Measurements from ENCODE around the gene SUV39H1.
"Not testable (repeated sequence)": the region's sequence is repeated elsewhere in the genome, so short reads cannot be mapped to it uniquely, and the experiment has no call there.

Gene SUV39H1

DNA sequence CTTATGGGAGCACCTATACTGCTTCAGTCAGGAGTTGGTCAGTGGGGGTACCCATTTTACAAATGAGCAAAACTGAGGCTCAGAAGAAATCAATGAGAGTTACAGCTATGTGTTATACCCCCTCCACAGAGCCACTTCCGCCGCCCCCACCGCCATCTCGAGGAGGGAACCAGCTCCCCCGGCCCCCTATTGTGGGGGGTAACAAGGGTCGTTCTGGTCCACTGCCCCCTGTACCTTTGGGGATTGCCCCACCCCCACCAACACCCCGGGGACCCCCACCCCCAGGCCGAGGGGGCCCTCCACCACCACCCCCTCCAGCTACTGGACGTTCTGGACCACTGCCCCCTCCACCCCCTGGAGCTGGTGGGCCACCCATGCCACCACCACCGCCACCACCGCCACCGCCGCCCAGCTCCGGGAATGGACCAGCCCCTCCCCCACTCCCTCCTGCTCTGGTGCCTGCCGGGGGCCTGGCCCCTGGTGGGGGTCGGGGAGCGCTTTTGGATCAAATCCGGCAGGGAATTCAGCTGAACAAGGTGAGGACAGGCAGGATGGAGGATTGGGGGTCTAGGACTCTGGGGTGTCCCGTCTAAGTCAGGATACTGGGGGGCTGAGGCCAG is 7.9 kb upstream of the SUV39H1 start:
- H3K36me3 ChIP-seq (ENCODE audit: control insufficient read depth in 2 of 2, insufficient read depth in 2 of 2, low read length in 2 of 2) = no peaks in the 10 kb centered on the region
- no peak overlapping the region for H3K4me3 ChIP-seq (ENCODE audit: low read length in 2 of 2)
- H3K27ac ChIP-seq (ENCODE audit: low read length) = no peak overlapping the region
- H3K9me3 ChIP-seq (ENCODE audit: control insufficient read depth in 2 of 2, low read length in 2 of 2) = no peaks in the 10 kb centered on the region
- H3K27me3 ChIP-seq (ENCODE audit: control insufficient read depth in 1 of 2, insufficient read depth in 2 of 2, low read length in 2 of 2) = peaks cover 0 to 26% of the 10 kb centered on the region in 2 donors
- H3K4me1 ChIP-seq (ENCODE audit: control insufficient read depth, insufficient read depth, low read length) = no peaks in the 10 kb centered on the region
- H3K9ac ChIP-seq (ENCODE audit: low read length in 2 of 2) = no peak overlapping the region

DNA sequence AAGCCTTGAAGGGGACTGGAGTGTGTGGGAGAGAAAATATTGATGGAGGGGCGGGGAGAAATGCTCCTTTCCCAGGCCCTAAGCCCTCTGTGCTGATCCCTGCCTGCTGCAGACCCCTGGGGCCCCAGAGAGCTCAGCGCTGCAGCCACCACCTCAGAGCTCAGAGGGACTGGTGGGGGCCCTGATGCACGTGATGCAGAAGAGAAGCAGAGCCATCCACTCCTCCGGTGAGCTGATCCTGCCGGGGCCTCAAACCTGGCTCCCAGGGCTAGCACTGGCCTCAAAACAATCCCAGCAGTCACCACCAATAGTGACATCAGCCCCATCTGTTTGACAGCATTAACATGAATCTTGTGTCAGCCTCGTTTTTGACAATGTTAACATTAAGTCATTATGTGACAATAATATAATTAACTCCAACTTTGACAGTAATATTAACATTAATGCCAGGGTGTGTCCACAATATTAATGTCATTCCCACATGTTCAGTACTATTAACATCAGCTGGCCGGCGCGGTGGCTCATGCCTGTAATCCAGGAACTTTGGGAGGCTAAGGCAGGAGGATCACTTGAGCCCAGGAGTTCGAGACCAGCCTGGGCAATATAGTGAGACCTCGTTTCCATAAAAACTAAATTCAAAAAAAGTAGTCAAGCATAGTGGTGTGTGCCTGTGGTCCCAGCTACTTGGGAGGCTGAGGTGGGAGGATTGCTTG is 7.2 kb upstream of the SUV39H1 start:
- no peak overlapping the region for H3K9ac ChIP-seq (ENCODE audit: low read length in 2 of 2)
- no peaks in the 10 kb centered on the region for H3K36me3 ChIP-seq (ENCODE audit: control insufficient read depth in 2 of 2, insufficient read depth in 2 of 2, low read length in 2 of 2)
- no peak overlapping the region for H3K4me3 ChIP-seq (ENCODE audit: low read length in 2 of 2)
- no peak overlapping the region for H3K27ac ChIP-seq (ENCODE audit: low read length)
- H3K27me3 ChIP-seq (ENCODE audit: control insufficient read depth in 1 of 2, insufficient read depth in 2 of 2, low read length in 2 of 2) = peaks cover 0 to 23% of the 10 kb centered on the region in 2 donors
- H3K4me1 ChIP-seq (ENCODE audit: control insufficient read depth, insufficient read depth, low read length) = no peaks in the 10 kb centered on the region
- no peaks in the 10 kb centered on the region for H3K9me3 ChIP-seq (ENCODE audit: control insufficient read depth in 2 of 2, low read length in 2 of 2)

DNA sequence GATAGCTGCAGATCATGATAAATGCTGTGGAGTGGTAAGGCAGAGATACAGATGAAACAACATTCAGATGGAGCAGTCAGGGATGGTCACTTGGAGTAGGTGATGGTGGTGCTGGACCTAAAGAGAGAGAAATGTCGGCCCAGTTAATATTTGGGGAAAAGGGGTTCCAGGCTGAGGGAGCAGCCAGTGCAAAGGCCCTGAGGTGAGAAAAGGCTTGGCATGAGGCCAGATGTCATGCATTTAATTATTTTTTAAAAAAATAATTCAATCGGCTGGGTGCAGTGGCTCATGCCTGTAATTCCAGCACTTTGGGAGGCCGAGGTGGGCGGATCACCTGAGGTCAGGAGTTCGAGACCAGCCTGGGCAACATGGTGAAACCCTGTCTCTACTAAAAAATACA is 4.8 kb upstream of the SUV39H1 start:
- H3K4me1 ChIP-seq (ENCODE audit: control insufficient read depth, insufficient read depth, low read length); H3K9ac ChIP-seq (ENCODE audit: low read length in 2 of 2); H3K9me3 ChIP-seq (ENCODE audit: control insufficient read depth in 2 of 2, low read length in 2 of 2); H3K36me3 ChIP-seq (ENCODE audit: control insufficient read depth in 2 of 2, insufficient read depth in 2 of 2, low read length in 2 of 2); H3K27ac ChIP-seq (ENCODE audit: low read length); H3K4me3 ChIP-seq (ENCODE audit: low read length in 2 of 2): not testable (repeated sequence)
- peaks cover 0 to 18% of the 10 kb centered on the region in 2 donors for H3K27me3 ChIP-seq (ENCODE audit: control insufficient read depth in 1 of 2, insufficient read depth in 2 of 2, low read length in 2 of 2)

DNA sequence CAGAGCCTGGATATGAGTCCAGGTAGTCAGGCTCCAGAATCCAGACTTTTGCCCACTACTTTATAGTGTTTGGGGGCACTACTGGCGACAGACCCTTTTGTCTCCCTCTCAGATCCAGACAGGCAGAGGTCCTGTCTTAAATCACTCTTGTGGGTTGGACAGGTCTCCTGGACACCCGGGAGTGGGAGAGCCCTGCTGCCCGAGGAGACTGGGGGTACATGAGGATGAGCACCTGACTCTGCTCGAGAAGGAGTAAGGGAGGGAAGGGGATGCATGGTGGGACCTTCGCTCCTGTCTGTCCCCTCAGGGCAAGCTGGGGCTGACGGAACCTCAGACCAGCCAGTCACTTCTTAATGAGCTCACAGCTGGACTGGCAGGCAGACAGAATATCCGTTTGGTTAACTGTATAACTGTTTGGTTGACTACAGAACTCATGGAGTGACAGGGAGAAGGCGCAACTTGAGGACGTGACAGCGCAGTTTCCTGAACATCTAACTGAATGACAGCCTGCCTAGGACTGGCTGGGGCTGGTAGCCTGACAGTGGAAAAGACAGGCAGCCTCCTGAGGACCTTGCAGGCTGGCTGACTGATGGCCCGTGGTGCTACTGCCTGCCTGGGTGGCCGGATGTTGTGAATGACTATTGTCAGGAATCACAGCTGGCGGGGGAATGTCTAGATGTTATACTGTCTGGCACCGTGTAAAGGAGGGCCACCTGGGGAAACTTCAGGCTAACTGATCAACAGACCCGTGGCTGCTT is 1.6 kb upstream of the SUV39H1 start:
- Histone ChIP-seq H3K36me3 (ENCODE audit: control insufficient read depth in 2 of 2, insufficient read depth in 2 of 2, low read length in 2 of 2) (peaks cover 0 to 4% of the 10 kb centered on the region in 2 donors), H3K4me3 (ENCODE audit: low read length in 2 of 2) (no peak overlapping the region), H3K9ac (ENCODE audit: low read length in 2 of 2) (peak overlapping the region; percentile 89), H3K4me1 (ENCODE audit: control insufficient read depth, insufficient read depth, low read length) (peaks cover 13% of the 10 kb centered on the region), H3K27me3 (ENCODE audit: control insufficient read depth in 1 of 2, insufficient read depth in 2 of 2, low read length in 2 of 2) (peaks cover 0 to 12% of the 10 kb centered on the region in 2 donors), H3K27ac (ENCODE audit: low read length) (peak overlapping the region; percentile 91), H3K9me3 (ENCODE audit: control insufficient read depth in 2 of 2, low read length in 2 of 2) (no peaks in the 10 kb centered on the region)

DNA sequence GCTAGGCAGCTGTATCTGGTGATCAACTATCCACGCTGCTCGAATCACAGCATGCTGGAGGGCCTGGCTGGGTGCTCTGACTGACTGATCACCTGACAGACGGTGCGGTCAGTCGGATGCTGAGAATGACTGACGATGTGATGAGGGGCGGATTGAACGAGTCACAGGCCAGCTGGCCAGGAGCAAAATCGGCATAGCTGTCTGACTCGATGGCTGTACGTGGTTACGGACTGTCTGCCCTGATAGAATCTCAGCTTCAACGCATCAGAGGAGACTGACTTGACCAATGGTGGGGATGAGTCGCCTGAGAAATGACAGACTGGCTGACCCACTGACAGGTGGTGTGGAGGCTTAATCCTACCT is 1.0 kb upstream of the SUV39H1 start:
- peaks cover 0 to 12% of the 10 kb centered on the region in 2 donors for H3K27me3 ChIP-seq (ENCODE audit: control insufficient read depth in 1 of 2, insufficient read depth in 2 of 2, low read length in 2 of 2)
- H3K4me1 ChIP-seq (ENCODE audit: control insufficient read depth, insufficient read depth, low read length) = peaks cover 13% of the 10 kb centered on the region
- peak overlapping the region; percentile 73 to 78 for H3K4me3 ChIP-seq (ENCODE audit: low read length in 2 of 2)
- peaks cover 0 to 5% of the 10 kb centered on the region in 2 donors for H3K36me3 ChIP-seq (ENCODE audit: control insufficient read depth in 2 of 2, insufficient read depth in 2 of 2, low read length in 2 of 2)
- H3K9ac ChIP-seq (ENCODE audit: low read length in 2 of 2) = peak overlapping the region; percentile 89
- no peaks in the 10 kb centered on the region for H3K9me3 ChIP-seq (ENCODE audit: control insufficient read depth in 2 of 2, low read length in 2 of 2)
- peak overlapping the region; percentile 91 for H3K27ac ChIP-seq (ENCODE audit: low read length)

DNA sequence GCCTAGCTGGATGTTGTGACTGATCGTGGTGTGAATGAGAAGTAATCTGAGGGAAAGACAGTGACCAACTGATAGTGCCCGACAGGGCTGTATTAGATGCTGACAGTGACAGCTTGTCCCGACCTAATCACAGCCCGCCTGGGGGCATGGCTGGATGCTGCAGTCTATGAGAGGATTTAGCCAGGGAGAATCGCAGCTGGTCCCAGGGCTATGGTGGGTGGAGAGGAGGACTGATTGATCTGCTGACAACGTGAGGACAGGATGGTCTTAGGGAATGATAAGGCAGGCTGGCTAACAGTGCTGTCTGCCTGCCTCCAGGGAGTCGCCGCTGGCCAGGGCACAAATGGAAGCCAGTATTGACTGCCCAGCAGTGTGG is 621 bp upstream of the SUV39H1 start:
- Histone ChIP-seq H3K4me1 (ENCODE audit: control insufficient read depth, insufficient read depth, low read length) (peaks cover 13% of the 10 kb centered on the region), H3K27ac (ENCODE audit: low read length) (peak overlapping the region; percentile 91), H3K36me3 (ENCODE audit: control insufficient read depth in 2 of 2, insufficient read depth in 2 of 2, low read length in 2 of 2) (peaks cover 3 to 9% of the 10 kb centered on the region in 2 donors), H3K9me3 (ENCODE audit: control insufficient read depth in 2 of 2, low read length in 2 of 2) (no peaks in the 10 kb centered on the region), H3K9ac (ENCODE audit: low read length in 2 of 2) (peak overlapping the region; percentile 89), H3K4me3 (ENCODE audit: low read length in 2 of 2) (peak overlapping the region; percentile 73 to 78), H3K27me3 (ENCODE audit: control insufficient read depth in 1 of 2, insufficient read depth in 2 of 2, low read length in 2 of 2) (peaks cover 0 to 12% of the 10 kb centered on the region in 2 donors)

DNA sequence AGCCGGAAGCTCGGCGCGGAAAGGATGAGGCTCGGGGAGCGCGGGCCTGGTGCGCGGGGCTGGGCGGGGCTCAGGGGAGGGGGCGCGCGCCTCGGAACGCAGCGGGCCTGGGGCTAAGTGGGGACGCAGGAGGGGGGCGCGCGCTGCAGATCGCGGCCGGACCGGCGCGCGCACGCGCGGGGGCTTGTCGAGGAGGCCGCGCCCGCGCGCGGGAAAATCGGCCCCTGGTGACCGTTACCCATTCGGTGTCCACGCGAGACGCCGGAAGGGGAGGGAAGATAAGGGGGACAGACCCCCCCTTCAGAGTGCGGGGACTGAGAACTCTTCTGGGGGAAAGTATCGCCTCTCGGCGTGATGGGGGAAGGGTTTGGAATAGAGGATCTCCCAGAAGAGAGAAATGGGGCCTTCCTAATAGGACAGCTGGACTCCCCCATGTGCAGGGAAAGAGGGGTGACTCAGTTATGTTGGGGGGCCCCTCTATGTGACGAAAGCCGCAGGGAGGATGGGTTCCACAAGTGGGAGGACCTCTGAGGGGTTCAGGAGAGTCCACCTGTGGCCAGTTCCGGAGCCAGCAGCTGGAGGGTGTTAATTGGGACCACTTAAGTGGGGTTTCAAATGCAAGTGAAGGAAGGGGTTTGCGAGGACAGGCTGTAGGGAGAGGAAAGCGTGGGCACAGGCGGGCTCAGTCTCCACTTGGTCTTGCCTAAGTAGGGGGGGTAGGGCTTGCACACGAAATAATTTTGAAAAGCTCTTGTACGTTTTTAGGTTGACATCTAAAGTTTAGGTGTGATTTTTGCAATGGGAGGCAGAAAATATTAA is 584 bp downstream of the SUV39H1 start:
- H3K27me3 ChIP-seq (ENCODE audit: control insufficient read depth in 1 of 2, insufficient read depth in 2 of 2, low read length in 2 of 2) = peaks cover 0 to 10% of the 10 kb centered on the region in 2 donors
- H3K9me3 ChIP-seq (ENCODE audit: control insufficient read depth in 2 of 2, low read length in 2 of 2) = no peaks in the 10 kb centered on the region
- H3K9ac ChIP-seq (ENCODE audit: low read length in 2 of 2) = peak overlapping the region; percentile 58 to 59
- peak overlapping the region; percentile 91 for H3K27ac ChIP-seq (ENCODE audit: low read length)
- H3K36me3 ChIP-seq (ENCODE audit: control insufficient read depth in 2 of 2, insufficient read depth in 2 of 2, low read length in 2 of 2) = peaks cover 4 to 16% of the 10 kb centered on the region in 2 donors
- H3K4me3 ChIP-seq (ENCODE audit: low read length in 2 of 2) = peak overlapping the region; percentile 49 to 71
- peaks cover 13% of the 10 kb centered on the region for H3K4me1 ChIP-seq (ENCODE audit: control insufficient read depth, insufficient read depth, low read length)

DNA sequence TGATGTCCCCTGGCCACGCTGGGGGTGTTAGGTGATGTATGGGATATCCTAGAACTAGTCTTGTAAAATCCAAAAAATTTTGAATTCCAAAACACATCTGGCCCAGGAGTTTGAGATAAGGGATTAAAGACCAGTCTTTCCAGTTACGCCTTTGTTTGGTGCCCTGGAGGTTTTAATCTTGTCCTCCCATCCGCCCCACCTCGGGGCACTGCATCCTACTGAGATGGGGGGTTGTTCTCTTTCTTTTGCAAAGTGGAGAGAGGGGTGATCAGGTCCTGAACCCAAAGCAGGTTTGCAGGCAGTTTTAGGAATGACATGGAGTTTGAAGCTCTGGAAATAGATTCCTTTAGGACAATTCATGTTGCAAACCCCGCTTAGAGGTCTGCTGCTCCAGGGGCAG is 1.8 kb downstream of the SUV39H1 start:
- Histone ChIP-seq H3K9me3 (ENCODE audit: control insufficient read depth in 2 of 2, low read length in 2 of 2) (no peaks in the 10 kb centered on the region), H3K27me3 (ENCODE audit: control insufficient read depth in 1 of 2, insufficient read depth in 2 of 2, low read length in 2 of 2) (peaks cover 0 to 8% of the 10 kb centered on the region in 2 donors), H3K9ac (ENCODE audit: low read length in 2 of 2) (no peak overlapping the region)

DNA sequence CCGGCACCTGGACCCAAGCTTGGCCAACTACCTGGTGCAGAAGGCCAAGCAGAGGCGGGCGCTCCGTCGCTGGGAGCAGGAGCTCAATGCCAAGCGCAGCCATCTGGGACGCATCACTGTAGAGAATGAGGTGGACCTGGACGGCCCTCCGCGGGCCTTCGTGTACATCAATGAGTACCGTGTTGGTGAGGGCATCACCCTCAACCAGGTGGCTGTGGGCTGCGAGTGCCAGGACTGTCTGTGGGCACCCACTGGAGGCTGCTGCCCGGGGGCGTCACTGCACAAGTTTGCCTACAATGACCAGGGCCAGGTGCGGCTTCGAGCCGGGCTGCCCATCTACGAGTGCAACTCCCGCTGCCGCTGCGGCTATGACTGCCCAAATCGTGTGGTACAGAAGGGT is 3.7 kb downstream of the SUV39H1 start:
- Histone ChIP-seq H3K9me3 (ENCODE audit: control insufficient read depth in 2 of 2, low read length in 2 of 2) (no peaks in the 10 kb centered on the region), H3K27ac (ENCODE audit: low read length) (no peak overlapping the region), H3K36me3 (ENCODE audit: control insufficient read depth in 2 of 2, insufficient read depth in 2 of 2, low read length in 2 of 2) (peaks cover 4 to 18% of the 10 kb centered on the region in 2 donors), H3K27me3 (ENCODE audit: control insufficient read depth in 1 of 2, insufficient read depth in 2 of 2, low read length in 2 of 2) (peaks cover 0 to 8% of the 10 kb centered on the region in 2 donors), H3K9ac (ENCODE audit: low read length in 2 of 2) (no peak overlapping the region), H3K4me3 (ENCODE audit: low read length in 2 of 2) (no peak overlapping the region), H3K4me1 (ENCODE audit: control insufficient read depth, insufficient read depth, low read length) (peaks cover 12% of the 10 kb centered on the region)

More for the DNA sequence above, 1.8 kb downstream of the SUV39H1 start:
- Histone ChIP-seq H3K27ac (ENCODE audit: low read length) (no peak overlapping the region), H3K4me1 (ENCODE audit: control insufficient read depth, insufficient read depth, low read length) (peaks cover 13% of the 10 kb centered on the region), H3K4me3 (ENCODE audit: low read length in 2 of 2) (no peak overlapping the region), H3K36me3 (ENCODE audit: control insufficient read depth in 2 of 2, insufficient read depth in 2 of 2, low read length in 2 of 2) (peaks cover 4 to 18% of the 10 kb centered on the region in 2 donors)

DNA sequence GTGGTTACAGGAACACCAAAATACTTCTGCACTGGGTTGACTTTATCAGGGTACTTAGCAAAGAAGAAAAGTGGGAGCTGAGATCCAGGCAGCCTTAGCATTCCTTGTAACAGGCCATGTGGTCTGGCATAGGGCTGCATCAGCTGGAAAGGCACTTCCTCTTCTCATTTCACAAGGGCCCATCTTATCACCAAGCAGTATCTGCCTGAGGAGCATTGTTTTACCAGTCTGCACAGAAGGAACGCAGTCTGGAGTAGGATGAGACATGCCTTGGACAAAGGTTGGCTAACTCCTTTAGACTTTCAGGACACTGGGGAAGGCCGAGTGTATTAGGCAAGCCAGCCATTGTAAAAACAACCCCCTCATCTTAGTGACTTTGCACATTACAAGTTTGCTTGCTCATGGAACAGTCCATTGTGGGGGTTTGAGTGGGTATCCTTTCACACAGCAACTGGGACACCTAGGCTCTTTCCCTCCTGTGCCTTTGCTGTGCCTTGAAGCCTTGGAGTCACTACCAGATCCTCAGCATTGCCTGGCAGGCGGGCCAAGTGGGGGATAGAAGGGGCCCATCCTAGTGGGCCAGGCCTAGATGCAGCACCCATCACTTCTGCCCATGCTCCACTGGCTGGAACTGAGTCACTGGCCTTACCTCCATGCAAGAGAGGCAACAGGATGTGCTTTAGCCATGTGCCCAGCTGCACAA is 4.6 kb downstream of the SUV39H1 start:
- no peak overlapping the region for H3K27ac ChIP-seq (ENCODE audit: low read length)
- H3K36me3 ChIP-seq (ENCODE audit: control insufficient read depth in 2 of 2, insufficient read depth in 2 of 2, low read length in 2 of 2) = peaks cover 4 to 18% of the 10 kb centered on the region in 2 donors
- peaks cover 0 to 8% of the 10 kb centered on the region in 2 donors for H3K27me3 ChIP-seq (ENCODE audit: control insufficient read depth in 1 of 2, insufficient read depth in 2 of 2, low read length in 2 of 2)
- no peak overlapping the region for H3K4me3 ChIP-seq (ENCODE audit: low read length in 2 of 2)
- H3K9ac ChIP-seq (ENCODE audit: low read length in 2 of 2) = no peak overlapping the region
- H3K9me3 ChIP-seq (ENCODE audit: control insufficient read depth in 2 of 2, low read length in 2 of 2) = no peaks in the 10 kb centered on the region
- peaks cover 5% of the 10 kb centered on the region for H3K4me1 ChIP-seq (ENCODE audit: control insufficient read depth, insufficient read depth, low read length)
